Measurements from ENCODE around the gene DEF6. TPM values are rescaled to one million over a fixed set of nuclear protein-coding genes. Genes with fewer than 3 reads are reported as not detected.
"Not testable (repeated sequence)": the region's sequence is repeated elsewhere in the genome, so short reads cannot be mapped to it uniquely, and the experiment has no call there.

Gene DEF6
- polyA plus RNA-seq, 1 of the 3 experiments (the other 2 are of a cell fraction) = 0.13 TPM

- H3F3A ChIP-seq (replicated peaks; ENCODE audit: insufficient read depth) = no peaks in the 10 kb centered on the region
- no peaks in the 10 kb centered on the region; a peak in 1 of 4 replicates for H3K4me1 ChIP-seq (ENCODE audit: control insufficient read depth in 1 of 2, insufficient read depth in 2 of 2, low read depth in 1 of 2, low read length in 1 of 2)
- 88% methylated on average over 8 of the region's 8 CpGs for WGBS (ENCODE audit: low lambda C conversion rate)
- POLR2A ChIA-PET = no interaction called here
- no peak overlapping the region for H3K4me2 ChIP-seq
- no peaks in the 10 kb centered on the region for H3K27me3 ChIP-seq (ENCODE audit: insufficient read depth)
- H3K4me3 ChIP-seq (ENCODE audit: low read depth in 2 of 2, low read length in 1 of 2) = no peak overlapping the region
- H4K20me1 ChIP-seq (ENCODE audit: insufficient read depth) = no peaks in the 10 kb centered on the region
- H3K36me3 ChIP-seq (replicated peaks in 1 of 2; ENCODE audit: control insufficient read depth in 1 of 2, insufficient read depth in 2 of 2, low read length in 1 of 2) = no peaks in the 10 kb centered on the region
- no peaks in the 10 kb centered on the region for H3K9me3 ChIP-seq
- H3K9ac ChIP-seq = no peak overlapping the region
- no peak for DNase-seq
- H3K27ac ChIP-seq (ENCODE audit: low read depth in 2 of 2, low read length in 1 of 2) = no peak overlapping the region
- no peaks in the 10 kb centered on the region for H3K9me2 ChIP-seq
- no peaks in the 10 kb centered on the region for H3K79me2 ChIP-seq (ENCODE audit: insufficient read depth)
- TF ChIP-seq NFIC (IDR thresholded peaks at IDR 0.05; ENCODE audit: borderline replicate concordance) = no peak
- no peak for TF ChIP-seq MAX (IDR thresholded peaks at IDR 0.05; ENCODE audit: low read depth)
- TF ChIP-seq SMC3 (IDR thresholded peaks at IDR 0.05; ENCODE audit: low read depth, low read length) = no peak
- TF ChIP-seq EZH2phosphoT487 (IDR thresholded peaks at IDR 0.05; ENCODE audit: borderline replicate concordance, low read depth) = no peak
- no peak for TF ChIP-seq GATA2 (CRISPR knock-in tag; IDR thresholded peaks at IDR 0.05)
- TF ChIP-seq, protein P1, sequence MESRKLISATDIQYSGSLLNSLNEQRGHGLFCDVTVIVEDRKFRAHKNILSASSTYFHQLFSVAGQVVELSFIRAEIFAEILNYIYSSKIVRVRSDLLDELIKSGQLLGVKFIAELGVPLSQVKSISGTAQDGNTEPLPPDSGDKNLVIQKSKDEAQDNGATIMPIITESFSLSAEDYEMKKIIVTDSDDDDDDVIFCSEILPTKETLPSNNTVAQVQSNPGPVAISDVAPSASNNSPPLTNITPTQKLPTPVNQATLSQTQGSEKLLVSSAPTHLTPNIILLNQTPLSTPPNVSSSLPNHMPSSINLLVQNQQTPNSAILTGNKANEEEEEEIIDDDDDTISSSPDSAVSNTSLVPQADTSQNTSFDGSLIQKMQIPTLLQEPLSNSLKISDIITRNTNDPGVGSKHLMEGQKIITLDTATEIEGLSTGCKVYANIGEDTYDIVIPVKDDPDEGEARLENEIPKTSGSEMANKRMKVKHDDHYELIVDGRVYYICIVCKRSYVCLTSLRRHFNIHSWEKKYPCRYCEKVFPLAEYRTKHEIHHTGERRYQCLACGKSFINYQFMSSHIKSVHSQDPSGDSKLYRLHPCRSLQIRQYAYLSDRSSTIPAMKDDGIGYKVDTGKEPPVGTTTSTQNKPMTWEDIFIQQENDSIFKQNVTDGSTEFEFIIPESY (IDR thresholded peaks at IDR 0.05; ENCODE audit: borderline replicate concordance, low read depth) = no peak
- TF ChIP-seq FOXJ3 (CRISPR knock-in tag; IDR thresholded peaks at IDR 0.05) = no peak
- TF ChIP-seq, protein P2, sequence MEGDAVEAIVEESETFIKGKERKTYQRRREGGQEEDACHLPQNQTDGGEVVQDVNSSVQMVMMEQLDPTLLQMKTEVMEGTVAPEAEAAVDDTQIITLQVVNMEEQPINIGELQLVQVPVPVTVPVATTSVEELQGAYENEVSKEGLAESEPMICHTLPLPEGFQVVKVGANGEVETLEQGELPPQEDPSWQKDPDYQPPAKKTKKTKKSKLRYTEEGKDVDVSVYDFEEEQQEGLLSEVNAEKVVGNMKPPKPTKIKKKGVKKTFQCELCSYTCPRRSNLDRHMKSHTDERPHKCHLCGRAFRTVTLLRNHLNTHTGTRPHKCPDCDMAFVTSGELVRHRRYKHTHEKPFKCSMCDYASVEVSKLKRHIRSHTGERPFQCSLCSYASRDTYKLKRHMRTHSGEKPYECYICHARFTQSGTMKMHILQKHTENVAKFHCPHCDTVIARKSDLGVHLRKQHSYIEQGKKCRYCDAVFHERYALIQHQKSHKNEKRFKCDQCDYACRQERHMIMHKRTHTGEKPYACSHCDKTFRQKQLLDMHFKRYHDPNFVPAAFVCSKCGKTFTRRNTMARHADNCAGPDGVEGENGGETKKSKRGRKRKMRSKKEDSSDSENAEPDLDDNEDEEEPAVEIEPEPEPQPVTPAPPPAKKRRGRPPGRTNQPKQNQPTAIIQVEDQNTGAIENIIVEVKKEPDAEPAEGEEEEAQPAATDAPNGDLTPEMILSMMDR (IDR thresholded peaks at IDR 0.05) = no peak
- TF ChIP-seq, protein P3, sequence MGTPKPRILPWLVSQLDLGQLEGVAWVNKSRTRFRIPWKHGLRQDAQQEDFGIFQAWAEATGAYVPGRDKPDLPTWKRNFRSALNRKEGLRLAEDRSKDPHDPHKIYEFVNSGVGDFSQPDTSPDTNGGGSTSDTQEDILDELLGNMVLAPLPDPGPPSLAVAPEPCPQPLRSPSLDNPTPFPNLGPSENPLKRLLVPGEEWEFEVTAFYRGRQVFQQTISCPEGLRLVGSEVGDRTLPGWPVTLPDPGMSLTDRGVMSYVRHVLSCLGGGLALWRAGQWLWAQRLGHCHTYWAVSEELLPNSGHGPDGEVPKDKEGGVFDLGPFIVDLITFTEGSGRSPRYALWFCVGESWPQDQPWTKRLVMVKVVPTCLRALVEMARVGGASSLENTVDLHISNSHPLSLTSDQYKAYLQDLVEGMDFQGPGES (IDR thresholded peaks at IDR 0.05; ENCODE audit: low read depth, low read length) = no peak
- no peak for TF ChIP-seq NRF1 (IDR thresholded peaks at IDR 0.05; ENCODE audit: low read depth, low read length)
- no peak for TF ChIP-seq JUND (IDR thresholded peaks at IDR 0.05)
- no peak for TF ChIP-seq GABPA (IDR thresholded peaks at IDR 0.05; ENCODE audit: low read depth)
- TF ChIP-seq SIN3A (IDR thresholded peaks at IDR 0.05; ENCODE audit: borderline replicate concordance, low read depth, low read length) = no peak
- no peak for TF ChIP-seq FOXM1 (IDR thresholded peaks at IDR 0.05; ENCODE audit: low read depth)
- no peak for TF ChIP-seq POLR2AphosphoS5 (IDR thresholded peaks at IDR 0.05; ENCODE audit: low read depth, low read length)
- no peak for TF ChIP-seq REST (IDR thresholded peaks at IDR 0.05; ENCODE audit: low read depth, low read length)
- TF ChIP-seq ELF1 (IDR thresholded peaks at IDR 0.05) = no peak
- no peak for TF ChIP-seq USF2 (IDR thresholded peaks at IDR 0.05; ENCODE audit: borderline replicate concordance, low read depth, low read length)
- no peak for TF ChIP-seq TCF12 (IDR thresholded peaks at IDR 0.05)
- no peak for TF ChIP-seq CHD2 (IDR thresholded peaks at IDR 0.05; ENCODE audit: low read length, partially characterized antibody)
- CTCF ChIA-PET = interaction anchor here (1.1 kb wide), 1 partner anchor 144 kb away, joined by 3 read pairs; no protein-coding TSS in a partner anchor
- no peak overlapping the region for H2AFZ ChIP-seq (ENCODE audit: low read depth)
These were observed 7.5 kb downstream of the DEF6 start for GRCh38 chr6:35305117-35305516.

- H3K9me3 ChIP-seq; H3K9me2 ChIP-seq; H4K20me1 ChIP-seq (ENCODE audit: insufficient read depth); POLR2A ChIA-PET; H3K27me3 ChIP-seq (ENCODE audit: insufficient read depth); H3K27ac ChIP-seq (ENCODE audit: low read depth in 2 of 2, low read length in 1 of 2); H3K4me3 ChIP-seq (ENCODE audit: low read depth in 2 of 2, low read length in 1 of 2); DNase-seq; H3K9ac ChIP-seq; H3K79me2 ChIP-seq (ENCODE audit: insufficient read depth); H3K4me1 ChIP-seq (ENCODE audit: control insufficient read depth in 1 of 2, insufficient read depth in 2 of 2, low read depth in 1 of 2, low read length in 1 of 2); H3F3A ChIP-seq (replicated peaks; ENCODE audit: insufficient read depth); H3K4me2 ChIP-seq; H3K36me3 ChIP-seq (replicated peaks in 1 of 2; ENCODE audit: control insufficient read depth in 1 of 2, insufficient read depth in 2 of 2, low read length in 1 of 2); H2AFZ ChIP-seq (ENCODE audit: low read depth): not testable (repeated sequence)
- CTCF ChIA-PET = interaction anchor here (1.2 to 2.4 kb wide), 3 partner anchors 14 to 142 kb away, joined by 4 to 8 read pairs (median 4); no protein-coding TSS in a partner anchor
- WGBS (ENCODE audit: low lambda C conversion rate) = 92% methylated on average over 15 of the region's 15 CpGs
These were observed 9.5 kb downstream of the DEF6 start for GRCh38 chr6:35307138-35307537.
